AG08396 (cell line): ENCODE results near the gene GSDMA.

ENCODE experiments used
- DNase-seq: peaks from one replicate; pipeline ENCODE4 v3.0.0; 2012; ENCODE audit warnings: low spot score, mixed read lengths

The GSDMA gene

DNA sequence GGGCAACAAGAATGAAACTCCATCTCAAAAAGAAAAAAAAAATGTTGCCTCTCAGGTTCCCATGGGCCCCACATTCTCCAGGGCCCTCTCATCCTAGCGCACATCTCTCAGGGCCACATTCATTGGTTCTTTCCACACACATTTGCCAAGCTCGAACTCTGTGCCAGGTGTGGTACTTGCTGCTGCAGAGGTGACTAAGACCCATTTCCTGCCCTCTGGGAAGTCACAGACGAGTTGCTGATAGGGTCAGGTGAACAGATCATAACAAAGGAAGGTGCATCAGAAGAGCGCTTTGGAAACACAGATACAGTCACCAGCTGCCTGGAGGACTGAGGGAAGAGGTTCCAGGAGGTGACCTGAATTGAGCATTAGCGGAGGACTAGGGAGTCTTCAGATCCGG lies 1.0 kb downstream of the GSDMA start:
- DNase-seq: no peak

GRCh38 chr17:39965017-39965699 lies 2.4 kb downstream of the GSDMA start:
- no peak for DNase-seq

GRCh38 chr17:39966771-39967170 lies 4.0 kb downstream of the GSDMA start:
- no peak for DNase-seq

GRCh38 chr17:39968761-39969160 lies 6.0 kb downstream of the GSDMA start:
- DNase-seq: no peak

GRCh38 chr17:39969375-39969774 lies 6.6 kb downstream of the GSDMA start:
- DNase-seq: no peak

DNA sequence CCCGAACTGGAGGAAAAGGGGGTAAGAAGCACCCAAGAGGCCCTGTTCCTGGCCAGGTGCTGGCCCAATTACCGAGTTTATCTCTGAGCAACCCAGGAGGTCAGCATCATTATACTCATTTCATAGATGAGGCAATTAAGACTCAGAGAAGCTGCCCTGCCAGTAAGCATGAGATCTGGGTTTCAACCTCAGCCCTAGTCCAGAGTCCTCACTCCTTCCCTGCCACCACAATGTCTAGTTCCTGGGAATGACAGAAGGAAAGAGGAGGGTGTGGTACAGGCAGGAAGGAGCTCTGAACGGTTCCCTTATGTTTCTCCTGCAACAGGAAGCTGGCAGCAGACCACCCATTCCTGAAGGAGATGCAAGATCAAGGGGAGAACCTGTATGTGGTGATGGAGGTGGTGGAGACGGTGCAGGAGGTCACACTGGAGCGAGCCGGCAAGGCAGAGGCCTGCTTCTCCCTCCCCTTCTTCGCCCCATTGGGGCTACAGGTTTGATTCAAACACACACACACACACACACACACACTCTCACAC lies 7.4 kb downstream of the GSDMA start:
- DNase-seq: no peak

GRCh38 chr17:39971076-39971603 lies 8.3 kb downstream of the GSDMA start:
- no peak for DNase-seq

- DNase-seq: no peak
Observed at GRCh38 chr17:39972271-39972670, 9.5 kb downstream of the GSDMA start.

DNA sequence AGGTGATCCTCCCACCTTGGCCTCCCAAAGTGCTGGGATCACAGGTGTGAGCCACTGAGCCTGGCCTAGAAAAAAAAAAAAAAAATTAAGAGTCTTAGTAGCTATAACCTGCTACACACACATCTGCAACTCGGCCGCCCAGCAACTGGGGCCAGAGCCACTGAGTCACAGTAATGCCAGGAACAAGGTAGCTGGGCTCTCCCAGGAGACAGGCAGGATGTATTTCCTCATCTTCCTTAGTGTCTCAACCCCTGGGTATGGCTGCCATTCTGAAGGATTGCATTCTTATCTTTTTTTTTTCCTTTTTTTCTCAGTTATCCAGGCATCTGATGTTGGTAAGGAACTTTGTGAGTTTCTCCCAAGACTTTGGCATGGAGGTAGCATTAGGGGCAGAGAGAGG lies 10.7 kb downstream of the GSDMA start:
- DNase-seq: no peak

GRCh38 chr17:39974433-39974832 lies 11.6 kb downstream of the GSDMA start:
- no peak for DNase-seq

- DNase-seq: no peak
Observed at GRCh38 chr17:39975801-39976200, 13.0 kb downstream of the GSDMA start.

GRCh38 chr17:39979016-39979670 lies 16.3 kb downstream of the GSDMA start:
- peak; percentile 73 for DNase-seq

DNA sequence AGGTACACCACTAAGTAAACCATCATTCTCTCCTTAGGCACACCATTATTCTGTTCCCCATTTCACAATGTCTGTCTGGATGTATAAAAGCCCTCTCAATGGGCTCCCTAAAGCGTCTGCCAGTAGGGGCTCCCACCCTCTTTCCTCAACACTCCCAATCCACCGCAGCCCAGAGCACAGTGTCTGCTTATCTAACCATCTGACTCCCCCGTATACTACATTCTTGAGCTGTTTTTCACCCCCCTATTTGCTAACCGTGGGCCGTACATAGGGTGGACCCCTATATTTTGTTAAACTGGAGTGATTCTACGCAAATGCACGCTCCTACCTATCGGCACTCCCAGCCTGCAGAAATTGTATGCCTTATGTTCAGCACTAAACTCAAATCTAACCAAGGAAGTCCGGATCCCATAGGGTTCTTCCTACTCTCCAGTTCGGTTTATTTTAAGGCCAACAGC lies 17.1 kb downstream of the GSDMA start:
- no peak for DNase-seq

DNA sequence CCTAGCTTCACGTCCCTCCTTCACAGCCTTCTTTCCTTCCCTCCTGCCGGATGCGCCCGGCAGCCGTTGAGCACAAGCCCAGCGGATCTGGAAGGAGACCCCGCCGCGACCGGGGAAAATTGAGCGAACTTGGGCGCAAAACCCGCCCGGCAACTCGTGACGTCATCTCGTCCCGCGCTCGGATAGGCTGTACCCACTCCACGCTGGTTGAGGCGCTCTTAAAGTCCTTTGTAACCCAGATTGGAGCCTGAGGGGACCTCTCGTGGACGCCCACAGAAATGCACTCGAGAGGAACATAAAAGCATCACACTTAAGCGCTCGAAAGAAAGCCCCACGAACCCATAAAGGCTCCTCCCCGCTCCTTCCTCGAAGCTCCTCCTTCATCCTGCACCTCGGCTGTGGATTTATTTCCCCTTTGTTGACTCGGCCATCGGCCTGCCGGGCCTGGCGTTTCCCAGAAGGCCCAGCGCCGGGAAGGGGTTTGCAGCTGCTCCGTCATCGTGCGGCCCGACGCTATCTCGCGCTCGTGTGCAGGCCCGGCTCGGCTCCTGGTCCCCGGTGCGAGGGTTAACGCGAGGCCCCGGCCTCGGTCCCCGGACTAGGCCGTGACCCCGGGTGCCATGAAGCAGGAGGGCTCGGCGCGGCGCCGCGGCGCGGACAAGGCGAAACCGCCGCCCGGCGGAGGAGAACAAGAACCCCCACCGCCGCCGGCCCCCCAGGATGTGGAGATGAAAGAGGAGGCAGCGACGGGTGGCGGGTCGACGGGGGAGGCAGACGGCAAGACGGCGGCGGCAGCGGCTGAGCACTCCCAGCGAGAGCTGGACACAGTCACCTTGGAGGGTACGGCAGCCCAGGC lies 17.8 kb downstream of the GSDMA start, which contains the start of gene PSMD3:
TSS of gene PSMD3 (plus strand) at position 457 of the 856 bp plus-strand sequence. CDS start at position 621, 164 bp downstream.
- DNase-seq: peak; percentile 95

GRCh38 chr17:39981207-39981741 lies 18.5 kb downstream of the GSDMA start:
- peak; percentile 26 for DNase-seq

DNA sequence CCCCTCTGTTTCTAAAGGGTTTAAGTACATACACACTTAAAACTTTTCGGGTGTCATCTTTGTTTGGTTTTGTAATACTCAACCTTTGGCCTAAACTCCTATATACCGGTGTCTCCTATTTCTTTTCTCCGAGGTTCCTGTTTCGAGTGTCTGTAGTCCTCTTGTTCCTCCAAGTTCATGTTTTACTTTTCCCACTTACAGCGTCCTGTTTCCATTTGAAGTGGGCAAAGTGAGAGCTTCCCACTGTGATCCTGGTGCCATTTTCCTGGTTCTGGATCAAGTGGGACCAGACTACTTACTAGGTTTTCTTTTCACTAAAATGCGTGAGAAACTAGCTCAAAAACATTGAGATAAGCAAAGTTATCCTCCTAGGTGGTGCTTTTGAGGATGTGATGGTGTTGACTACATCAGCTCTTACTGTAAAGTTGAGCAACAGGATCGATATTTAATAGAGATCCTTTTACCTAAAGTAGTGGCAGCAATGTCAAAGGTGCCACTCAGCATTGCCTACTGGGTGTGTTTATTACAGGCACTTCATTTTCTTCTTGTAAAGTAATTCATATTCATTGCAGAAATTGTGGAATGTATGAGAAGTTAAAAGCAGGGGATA lies 19.1 kb downstream of the GSDMA start:
- no peak for DNase-seq

GRCh38 chr17:39988206-39988810 lies 25.5 kb downstream of the GSDMA start:
- no peak for DNase-seq

DNA sequence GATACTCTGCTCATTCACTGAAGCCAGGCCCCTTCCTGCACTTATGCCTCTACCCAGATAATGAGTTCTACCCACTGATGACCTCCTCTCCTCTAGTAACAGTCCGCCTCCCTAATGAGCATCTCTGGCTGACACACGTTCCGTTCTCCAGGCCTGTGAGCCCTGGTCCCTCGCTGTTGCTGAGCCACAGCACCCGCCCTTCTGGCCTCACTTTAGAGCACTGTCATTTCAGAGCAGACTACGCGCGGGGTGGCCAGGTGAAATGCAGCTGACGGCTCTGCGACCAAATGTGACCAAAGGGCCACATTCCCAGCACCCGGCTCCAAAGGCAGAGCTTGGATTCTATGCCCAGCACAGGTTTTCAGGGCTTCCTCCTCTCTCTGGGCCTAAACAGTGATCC lies 31.6 kb downstream of the GSDMA start:
- DNase-seq: no peak

GRCh38 chr17:39995438-39995837 lies 32.6 kb downstream of the GSDMA start:
- no peak for DNase-seq

- DNase-seq: no peak
Observed at GRCh38 chr17:39996162-39996561, 33.4 kb downstream of the GSDMA start.

DNA sequence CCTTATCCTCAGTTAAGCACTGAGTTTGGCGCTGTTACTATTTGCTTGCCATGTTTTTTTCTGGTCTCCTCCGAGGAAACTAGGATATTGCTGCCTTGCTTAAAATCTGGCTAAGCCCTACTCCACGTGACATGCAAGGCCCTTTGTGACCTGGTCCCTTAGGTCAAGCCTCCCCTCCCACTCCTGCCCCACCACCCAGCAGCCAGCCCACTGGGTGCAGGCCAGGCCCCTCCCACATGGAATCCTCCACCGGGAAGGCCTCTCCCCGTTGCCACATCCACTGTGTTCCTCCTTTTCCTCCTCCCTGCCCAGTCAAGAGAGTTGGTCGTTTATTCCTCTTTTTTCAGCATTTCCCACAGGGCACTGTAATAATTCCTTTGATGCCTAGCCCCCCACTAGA lies 34.0 kb downstream of the GSDMA start:
- DNase-seq: no peak
